ENCODE measurements around the gene IKZF3.
"Not testable (repeated sequence)": the region's sequence is repeated elsewhere in the genome, so short reads cannot be mapped to it uniquely, and the experiment has no call there.

Gene IKZF3

DNA sequence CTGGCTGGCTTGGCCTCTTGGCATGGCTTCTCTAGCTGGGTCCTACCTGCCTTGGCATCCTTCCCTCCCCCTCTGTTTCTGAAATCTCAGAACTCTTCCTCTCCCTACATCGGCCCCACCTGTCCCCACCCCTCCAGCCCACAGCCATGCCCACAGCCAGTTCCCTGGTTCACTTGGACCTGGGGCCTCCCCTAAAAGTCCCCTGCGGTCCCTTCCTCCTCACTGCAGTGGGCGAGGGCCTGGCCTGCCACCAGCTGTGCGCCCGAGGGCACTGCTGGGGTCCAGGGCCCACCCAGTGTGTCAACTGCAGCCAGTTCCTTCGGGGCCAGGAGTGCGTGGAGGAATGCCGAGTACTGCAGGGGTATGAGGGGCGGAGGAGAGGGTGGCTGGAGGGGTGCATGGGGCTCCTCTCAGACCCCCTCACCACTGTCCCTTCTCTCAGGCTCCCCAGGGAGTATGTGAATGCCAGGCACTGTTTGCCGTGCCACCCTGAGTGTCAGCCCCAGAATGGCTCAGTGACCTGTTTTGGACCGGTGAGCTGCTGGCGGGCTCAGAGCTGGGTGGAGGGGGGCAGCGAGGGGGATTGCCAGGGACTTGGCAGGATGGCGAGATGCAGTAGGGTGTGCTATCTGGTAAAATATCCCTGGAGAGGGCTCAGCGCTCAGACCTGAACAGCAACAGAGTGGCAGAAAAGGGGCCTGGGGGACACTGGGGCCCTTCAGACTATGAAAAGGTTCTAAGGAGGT lies 147.9 kb downstream of the IKZF3 start:
- DNase-seq, result no peak

DNA sequence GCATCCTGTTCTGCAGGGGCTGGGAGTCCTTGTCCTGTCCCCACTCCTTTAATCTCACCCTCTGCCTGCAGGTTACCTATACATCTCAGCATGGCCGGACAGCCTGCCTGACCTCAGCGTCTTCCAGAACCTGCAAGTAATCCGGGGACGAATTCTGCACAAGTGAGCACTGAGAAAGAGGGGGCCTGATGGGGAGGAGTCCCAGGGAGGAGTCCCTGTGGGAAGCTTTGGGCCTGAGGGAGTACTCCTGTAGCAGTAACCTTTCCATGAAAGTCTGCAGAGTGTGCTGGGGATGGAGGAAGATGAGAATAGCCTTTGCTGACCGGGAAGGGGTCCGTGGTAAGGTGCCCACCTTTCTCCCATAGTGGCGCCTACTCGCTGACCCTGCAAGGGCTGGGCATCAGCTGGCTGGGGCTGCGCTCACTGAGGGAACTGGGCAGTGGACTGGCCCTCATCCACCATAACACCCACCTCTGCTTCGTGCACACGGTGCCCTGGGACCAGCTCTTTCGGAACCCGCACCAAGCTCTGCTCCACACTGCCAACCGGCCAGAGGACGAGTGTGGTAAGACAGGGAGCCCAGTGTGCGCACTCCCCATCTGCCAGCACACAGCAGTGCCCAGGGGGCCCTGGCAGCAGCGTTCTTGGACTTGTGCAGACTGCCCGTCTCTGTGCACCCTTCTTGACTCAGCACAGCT lies 148.6 kb downstream of the IKZF3 start:
- DNase-seq, result no peak

DNA sequence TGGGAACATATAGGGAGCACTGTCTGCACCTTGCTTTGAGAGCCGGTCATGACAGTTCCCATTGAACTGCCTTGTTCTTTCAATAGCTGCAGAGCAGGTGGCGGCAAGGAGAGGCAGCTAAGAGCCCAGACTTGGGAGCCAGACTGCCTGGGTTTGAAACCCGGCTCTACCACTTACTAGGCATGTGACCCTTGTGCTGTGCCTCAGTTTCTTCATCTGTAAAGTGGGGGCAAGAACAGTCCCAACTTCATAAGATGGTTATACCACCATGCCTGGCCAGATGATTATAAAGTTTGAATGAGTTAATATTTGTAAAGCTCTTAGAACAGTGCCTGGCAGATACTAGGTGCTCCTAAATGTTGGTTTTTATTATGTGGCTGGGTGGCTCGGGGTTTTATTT lies 149.9 kb downstream of the IKZF3 start:
- DNase-seq, result no peak

DNA sequence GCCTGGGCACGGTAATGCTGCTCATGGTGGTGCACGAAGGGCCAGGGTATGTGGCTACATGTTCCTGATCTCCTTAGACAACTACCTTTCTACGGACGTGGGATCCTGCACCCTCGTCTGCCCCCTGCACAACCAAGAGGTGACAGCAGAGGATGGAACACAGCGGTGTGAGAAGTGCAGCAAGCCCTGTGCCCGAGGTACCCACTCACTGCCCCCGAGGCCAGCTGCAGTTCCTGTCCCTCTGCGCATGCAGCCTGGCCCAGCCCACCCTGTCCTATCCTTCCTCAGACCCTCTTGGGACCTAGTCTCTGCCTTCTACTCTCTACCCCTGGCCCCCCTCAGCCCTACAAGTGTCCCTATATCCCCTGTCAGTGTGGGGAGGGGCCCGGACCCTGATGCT lies 152.3 kb downstream of the IKZF3 start:
- no peak for DNase-seq

DNA sequence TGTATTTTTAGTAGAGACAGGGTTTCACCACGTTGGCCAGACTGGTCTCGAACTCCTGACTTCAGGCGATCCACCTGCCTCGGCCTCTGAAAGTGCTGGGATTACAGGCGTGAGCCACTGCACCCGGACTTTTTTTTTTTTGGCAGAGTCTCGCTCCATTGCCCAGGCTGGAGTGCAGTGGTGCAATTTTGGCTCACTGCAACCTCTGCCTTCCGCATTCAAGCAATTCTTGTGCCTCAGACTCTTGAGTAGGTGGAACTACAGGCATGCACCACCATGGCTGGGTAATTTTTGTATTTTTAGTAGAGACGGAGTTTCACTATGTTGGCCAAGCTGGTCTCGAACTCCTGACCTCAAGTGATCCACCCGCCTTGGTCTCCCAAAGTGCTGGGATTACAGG lies 153.0 kb downstream of the IKZF3 start:
- DNase-seq, result not testable (repeated sequence)

DNA sequence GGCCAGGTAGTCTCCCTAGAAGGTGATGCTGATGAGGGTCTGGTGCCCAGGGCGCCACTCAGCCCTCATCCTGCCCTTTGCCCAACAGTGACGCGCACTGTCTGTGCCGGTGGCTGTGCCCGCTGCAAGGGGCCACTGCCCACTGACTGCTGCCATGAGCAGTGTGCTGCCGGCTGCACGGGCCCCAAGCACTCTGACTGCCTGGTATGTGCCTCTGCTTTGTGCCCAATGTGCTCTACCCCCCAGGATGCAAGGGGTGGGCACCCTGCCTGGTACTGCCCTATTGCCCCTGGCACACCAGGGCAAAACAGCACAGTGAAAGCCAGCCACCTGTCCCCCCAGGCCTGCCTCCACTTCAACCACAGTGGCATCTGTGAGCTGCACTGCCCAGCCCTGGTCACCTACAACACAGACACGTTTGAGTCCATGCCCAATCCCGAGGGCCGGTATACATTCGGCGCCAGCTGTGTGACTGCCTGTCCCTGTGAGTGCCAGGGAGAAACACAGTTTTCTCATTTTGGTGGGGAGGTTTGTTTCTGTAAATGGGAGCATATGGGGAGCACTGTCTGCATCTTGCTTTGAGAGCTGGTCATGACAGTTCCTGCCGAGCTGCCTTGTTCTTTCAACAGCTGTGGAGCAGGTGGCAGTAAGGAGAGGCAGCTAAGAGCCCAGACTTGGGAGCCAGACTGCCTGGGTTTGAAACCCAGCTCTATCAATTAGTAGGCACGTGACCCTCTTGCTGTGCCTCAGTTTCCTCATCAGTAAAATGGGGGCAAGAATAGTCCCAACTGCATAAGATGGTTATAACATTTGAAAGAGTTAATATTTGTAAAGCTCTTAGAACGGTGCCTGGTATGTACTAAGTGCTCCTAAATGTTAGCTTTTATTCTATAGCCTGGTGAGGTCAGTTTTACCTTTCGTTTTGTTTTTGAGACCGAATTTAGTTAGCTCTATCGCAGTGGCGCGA lies 153.8 kb downstream of the IKZF3 start:
- no peak for DNase-seq

DNA sequence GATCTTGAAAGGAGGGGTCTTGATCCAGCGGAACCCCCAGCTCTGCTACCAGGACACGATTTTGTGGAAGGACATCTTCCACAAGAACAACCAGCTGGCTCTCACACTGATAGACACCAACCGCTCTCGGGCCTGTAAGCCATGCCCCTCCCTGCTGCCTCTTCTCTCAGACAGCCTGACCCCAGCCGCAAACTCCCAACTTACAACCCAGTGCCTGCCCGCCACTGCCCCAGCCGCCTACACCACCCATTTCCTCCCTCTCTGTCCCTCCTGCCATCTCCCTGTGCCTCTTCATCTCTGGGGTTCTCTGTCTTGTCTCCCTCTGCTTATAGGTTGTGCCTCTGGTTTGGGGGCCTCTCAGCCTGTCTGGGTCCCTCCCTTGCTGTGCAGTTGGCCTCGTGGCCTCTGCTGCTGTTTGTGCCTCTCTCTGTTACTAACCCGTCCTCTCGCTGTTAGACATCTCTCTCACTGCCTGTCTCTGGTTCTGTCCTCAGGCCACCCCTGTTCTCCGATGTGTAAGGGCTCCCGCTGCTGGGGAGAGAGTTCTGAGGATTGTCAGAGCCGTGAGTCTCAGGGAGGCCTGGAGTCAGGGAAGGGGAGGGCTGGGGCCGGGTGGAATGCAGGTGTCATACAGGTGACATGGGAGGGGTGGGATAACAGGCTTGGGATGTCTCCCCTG lies 154.7 kb downstream of the IKZF3 start:
- DNase-seq, result no peak
